Breast epithelium (tissue), 3 donors: Measurements from ENCODE around the gene NTN5.

Experiments
- POLR2A ChIP-seq: fragments of 450-650 bp; IDR thresholded peaks from one replicate; pipeline ENCODE4 v1.6.1; 2016; ENCODE audit warnings: antibody characterized with exemption, mild to moderate bottlenecking, moderate library complexity
- POLR2AphosphoS5 ChIP-seq, 3 donors: sonication (generic); formaldehyde crosslinking; IDR thresholded peaks; one replicate each; pipeline ENCODE4 v1.6.1; 2017; ENCODE audit warnings: antibody characterized with exemption in 3 of 3
- TF ChIP-seq, protein P1 (sequence below), 3 donors: fragments of 450-650 bp; IDR thresholded peaks; one replicate each; pipeline ENCODE4 v1.5.1; 2016 to 2017; ENCODE audit warnings: antibody characterized with exemption in 3 of 3, mild to moderate bottlenecking in 3 of 3, moderate library complexity in 3 of 3

- TF ChIP-seq, protein P1, sequence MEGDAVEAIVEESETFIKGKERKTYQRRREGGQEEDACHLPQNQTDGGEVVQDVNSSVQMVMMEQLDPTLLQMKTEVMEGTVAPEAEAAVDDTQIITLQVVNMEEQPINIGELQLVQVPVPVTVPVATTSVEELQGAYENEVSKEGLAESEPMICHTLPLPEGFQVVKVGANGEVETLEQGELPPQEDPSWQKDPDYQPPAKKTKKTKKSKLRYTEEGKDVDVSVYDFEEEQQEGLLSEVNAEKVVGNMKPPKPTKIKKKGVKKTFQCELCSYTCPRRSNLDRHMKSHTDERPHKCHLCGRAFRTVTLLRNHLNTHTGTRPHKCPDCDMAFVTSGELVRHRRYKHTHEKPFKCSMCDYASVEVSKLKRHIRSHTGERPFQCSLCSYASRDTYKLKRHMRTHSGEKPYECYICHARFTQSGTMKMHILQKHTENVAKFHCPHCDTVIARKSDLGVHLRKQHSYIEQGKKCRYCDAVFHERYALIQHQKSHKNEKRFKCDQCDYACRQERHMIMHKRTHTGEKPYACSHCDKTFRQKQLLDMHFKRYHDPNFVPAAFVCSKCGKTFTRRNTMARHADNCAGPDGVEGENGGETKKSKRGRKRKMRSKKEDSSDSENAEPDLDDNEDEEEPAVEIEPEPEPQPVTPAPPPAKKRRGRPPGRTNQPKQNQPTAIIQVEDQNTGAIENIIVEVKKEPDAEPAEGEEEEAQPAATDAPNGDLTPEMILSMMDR (IDR thresholded peaks at IDR 0.05) = no peak
- TF ChIP-seq POLR2A (peak; percentile 53), POLR2AphosphoS5 (IDR thresholded peaks at IDR 0.05) (peak; percentile 77 to 93 (median 93))
Measured at GRCh38 chr19:48634424-48635262, 38.2 kb downstream of the NTN5 start.
